AG10803 (cell line): ENCODE measurements around the gene SNAPC5.

Experiments
- DNase-seq: peaks from one replicate; pipeline ENCODE4 v3.0.0; 2010; ENCODE audit warnings: low read depth
- H3K4me3 ChIP-seq: 2 replicates; pipeline ENCODE4 v1.5.1; 2011; ENCODE audit warnings: mild to moderate bottlenecking, low read length, control low read depth
- TF ChIP-seq, protein P1 (sequence below): conservative IDR thresholded peaks from 2 replicates; pipeline ENCODE4 v1.5.1; 2011; ENCODE audit warnings: mild to moderate bottlenecking, low read length, control low read depth, inconsistent platforms

The SNAPC5 gene

DNA sequence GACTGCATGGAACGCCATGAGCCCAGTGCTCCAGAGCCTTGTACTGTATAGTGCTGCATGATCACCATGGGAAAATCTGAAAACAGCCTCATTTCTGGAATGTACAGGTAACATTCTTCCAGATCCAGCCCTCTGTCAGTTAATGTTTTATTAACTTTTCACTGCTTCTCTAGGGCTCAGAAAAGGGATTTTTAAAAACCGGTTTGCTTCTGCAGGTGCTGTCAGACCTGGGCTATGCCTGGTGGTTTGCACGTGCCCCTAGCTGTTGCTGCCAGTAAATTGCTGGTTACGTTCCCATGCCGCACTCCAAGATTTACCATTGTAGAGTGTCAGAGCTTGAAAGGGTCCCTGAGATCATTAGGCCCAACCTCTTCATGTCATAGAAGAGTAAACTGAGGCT is 9.0 kb downstream of the SNAPC5 start:
- TF ChIP-seq, protein P1, sequence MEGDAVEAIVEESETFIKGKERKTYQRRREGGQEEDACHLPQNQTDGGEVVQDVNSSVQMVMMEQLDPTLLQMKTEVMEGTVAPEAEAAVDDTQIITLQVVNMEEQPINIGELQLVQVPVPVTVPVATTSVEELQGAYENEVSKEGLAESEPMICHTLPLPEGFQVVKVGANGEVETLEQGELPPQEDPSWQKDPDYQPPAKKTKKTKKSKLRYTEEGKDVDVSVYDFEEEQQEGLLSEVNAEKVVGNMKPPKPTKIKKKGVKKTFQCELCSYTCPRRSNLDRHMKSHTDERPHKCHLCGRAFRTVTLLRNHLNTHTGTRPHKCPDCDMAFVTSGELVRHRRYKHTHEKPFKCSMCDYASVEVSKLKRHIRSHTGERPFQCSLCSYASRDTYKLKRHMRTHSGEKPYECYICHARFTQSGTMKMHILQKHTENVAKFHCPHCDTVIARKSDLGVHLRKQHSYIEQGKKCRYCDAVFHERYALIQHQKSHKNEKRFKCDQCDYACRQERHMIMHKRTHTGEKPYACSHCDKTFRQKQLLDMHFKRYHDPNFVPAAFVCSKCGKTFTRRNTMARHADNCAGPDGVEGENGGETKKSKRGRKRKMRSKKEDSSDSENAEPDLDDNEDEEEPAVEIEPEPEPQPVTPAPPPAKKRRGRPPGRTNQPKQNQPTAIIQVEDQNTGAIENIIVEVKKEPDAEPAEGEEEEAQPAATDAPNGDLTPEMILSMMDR, result no peak
- H3K4me3 ChIP-seq, result no peak overlapping the region

DNA sequence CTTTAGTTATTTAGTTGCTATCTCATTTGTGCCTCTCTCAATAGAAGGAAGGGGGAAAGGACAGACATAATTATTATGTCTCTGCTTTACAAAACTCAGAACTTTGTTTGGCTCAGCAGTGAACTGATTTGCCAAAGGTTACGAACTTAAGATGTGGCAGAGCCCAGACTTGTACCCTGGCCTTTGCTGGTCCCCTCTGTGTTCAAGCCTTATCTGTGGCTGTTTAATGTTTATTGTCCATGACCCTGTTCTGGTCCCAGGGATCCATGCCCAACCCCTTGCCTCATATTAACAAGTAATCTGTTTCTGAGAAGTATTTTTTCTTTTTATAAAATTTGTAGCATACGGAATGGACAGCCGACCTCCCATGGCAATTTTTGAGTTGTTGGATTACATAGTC is 10.7 kb downstream of the SNAPC5 start:
- no peak overlapping the region for H3K4me3 ChIP-seq
- no peak for DNase-seq
- TF ChIP-seq, protein P1, result no peak

More for the DNA sequence above, 9.0 kb downstream of the SNAPC5 start:
- DNase-seq, result no peak

DNA sequence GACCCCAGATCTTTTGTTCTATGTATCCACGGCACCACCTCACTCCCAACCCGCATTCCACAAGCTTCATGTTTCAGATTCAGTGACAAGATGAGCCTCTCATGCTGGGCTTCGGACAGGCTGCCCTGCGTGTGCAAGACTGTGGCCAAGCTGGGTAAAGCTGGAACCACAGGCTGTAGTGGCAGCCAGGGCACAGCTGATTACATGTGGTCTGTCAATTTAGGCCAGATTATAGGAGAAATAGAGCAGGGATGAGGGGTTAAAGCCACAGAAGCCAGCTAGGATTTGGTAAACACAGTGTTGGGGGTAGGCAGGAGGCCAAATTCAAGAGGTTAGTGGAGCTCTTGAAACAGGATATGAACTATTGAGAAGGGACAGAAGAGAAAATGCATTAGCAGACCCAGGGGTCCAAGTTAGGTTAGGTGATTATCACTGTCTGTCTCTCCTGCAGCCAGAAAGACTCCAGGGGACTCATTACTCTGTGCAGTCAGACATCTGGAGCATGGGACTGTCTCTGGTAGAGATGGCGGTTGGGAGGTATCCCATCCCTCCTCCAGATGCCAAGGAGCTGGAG is 12.9 kb downstream of the SNAPC5 start:
- TF ChIP-seq, protein P1, result no peak
- H3K4me3 ChIP-seq, result no peak overlapping the region
- DNase-seq, result no peak

DNA sequence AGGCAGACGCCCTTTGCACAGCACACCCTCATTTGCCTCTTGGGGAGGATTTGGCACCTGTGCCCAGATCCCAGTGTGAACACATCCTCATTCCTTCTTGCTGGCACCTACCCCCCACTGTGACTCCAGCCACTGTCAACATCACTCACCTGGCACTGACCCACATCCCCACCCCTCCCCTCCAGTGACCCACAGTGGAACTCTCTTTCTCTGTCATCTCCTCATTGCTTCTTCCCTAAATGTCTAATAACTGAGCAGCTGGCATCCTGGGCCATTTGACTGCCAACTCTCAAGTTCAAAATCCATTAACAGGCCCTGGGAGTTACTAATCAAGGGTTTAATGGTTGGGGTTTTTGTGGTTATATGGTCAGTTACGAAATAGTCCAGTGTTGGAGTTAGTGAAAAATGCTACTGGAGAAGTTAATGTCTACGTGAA is 14.4 kb downstream of the SNAPC5 start:
- peak; percentile 88 for DNase-seq
- no peak overlapping the region for H3K4me3 ChIP-seq
- TF ChIP-seq, protein P1, result no peak

DNA sequence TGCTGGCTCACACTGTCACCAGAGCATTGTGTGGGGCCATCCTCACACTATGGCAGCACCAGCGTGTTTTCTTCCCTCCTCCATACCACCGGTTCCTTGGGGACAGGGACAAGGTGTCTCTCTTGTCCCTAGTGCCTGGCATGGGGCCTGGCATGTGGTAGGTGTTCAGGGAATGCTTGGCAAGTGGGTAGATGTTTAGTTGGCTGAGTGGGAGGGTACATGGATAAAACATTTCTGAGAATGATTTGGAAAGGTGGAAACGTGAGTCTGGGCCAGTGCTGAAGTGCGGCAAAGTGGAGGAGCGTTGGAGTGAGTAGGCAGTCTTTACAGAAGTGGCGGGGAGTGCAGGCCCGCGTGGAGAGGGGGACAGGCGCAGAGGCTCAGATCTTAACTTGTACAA is 15.0 kb downstream of the SNAPC5 start:
- TF ChIP-seq, protein P1, result no peak
- no peak for DNase-seq

DNA sequence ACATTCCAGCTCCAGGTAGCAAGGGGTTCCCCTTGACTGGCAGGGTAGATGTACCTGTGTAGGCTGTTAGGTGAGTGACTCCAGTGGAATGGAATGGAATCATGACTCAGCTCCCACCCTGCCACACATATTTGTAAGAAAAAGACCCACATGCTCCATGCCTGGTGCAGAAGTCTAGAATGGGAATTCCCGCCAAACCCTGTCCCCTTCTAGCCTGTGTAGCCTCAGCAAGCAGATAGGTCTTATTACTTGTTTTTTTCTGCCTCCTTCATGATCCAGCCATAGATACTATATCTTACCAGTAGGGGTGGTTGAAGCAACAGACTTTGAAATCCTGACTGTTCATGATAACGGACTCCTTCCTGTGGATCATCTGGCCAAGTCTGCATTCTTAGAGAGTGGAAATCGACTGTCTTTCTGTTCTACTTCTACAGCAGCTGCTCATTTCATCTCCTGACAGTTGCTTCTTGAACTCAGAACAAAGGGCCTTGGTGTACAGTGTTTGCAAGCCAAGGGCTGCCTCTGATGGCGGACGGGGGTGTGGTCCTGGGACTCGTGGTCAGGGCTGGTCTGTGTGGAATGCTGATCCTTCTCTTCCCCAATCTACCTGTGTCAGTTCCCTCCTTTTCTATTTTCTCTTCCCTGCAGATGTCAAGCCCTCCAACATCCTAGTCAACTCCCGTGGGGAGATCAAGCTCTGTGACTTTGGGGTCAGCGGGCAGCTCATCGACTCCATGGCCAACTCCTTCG is 16.3 kb downstream of the SNAPC5 start:
- DNase-seq, result no peak
- TF ChIP-seq, protein P1, result no peak
- H3K4me3 ChIP-seq, result no peak overlapping the region

More for the DNA sequence above, 15.0 kb downstream of the SNAPC5 start:
- no peak overlapping the region for H3K4me3 ChIP-seq

DNA sequence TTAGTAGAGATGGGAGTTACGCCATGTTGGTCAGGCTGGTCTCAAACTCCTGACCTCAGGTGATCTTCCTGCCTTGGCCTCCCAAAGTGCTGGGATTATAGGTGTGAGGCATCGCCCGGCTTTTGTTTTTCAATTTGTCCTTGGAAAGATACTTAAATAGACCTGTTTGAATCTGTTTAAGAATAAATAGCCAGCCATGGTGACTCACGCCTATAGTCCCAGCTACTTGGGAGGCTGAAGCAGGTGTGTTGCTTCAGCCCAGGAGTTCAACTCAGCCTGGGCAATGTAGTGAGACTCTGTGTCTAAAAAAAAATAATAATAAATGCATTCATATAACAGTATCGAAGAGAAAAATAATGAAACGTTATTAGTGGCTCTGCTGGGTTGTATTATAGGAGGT is 17.3 kb downstream of the SNAPC5 start:
- no peak for DNase-seq
- TF ChIP-seq, protein P1, result no peak
- H3K4me3 ChIP-seq, result no peak overlapping the region
